Measurements from ENCODE around the gene COMMD10. TPM values are rescaled to one million over a fixed set of nuclear protein-coding genes. Genes with fewer than 3 reads are reported as not detected.

COMMD10 gene
- total and polyA plus RNA-seq, 10 donors = 16.6 to 55.4 (median 42.9) TPM

DNA sequence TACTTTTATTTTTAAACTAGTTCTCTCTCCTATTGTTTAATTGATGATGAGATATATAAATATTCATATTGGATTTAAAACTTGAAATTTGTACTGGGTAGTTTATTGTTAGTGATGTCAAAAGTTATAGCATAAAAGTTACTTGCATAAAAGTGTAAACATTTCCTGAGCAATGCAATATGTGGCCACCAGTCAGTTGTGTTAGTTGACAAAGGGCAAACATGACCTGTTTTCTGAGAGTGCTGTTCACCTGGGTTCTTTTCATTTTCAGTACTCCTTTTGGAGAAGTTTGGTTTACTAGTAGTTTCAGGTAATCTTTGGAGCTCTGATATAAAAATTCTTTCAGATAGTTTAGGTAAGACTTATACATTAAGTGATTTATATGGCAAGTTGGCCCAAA is 69.4 kb downstream of the COMMD10 start:
- Histone ChIP-seq H3K27me3 (replicated peaks in 1 of 7) (no peaks in the 10 kb centered on the region), H3K9me3 (peaks cover 0 to 3% (median 0%) of the 10 kb centered on the region in 8 donors), H3K36me3 (no peaks in the 10 kb centered on the region), H3K4me3 (no peak overlapping the region), H3K4me1 (peaks cover 0 to 14% (median 5%) of the 10 kb centered on the region in 6 donors), H3K27ac (no peak overlapping the region)
- no peak for DNase-seq
- TF ChIP-seq, protein P1, sequence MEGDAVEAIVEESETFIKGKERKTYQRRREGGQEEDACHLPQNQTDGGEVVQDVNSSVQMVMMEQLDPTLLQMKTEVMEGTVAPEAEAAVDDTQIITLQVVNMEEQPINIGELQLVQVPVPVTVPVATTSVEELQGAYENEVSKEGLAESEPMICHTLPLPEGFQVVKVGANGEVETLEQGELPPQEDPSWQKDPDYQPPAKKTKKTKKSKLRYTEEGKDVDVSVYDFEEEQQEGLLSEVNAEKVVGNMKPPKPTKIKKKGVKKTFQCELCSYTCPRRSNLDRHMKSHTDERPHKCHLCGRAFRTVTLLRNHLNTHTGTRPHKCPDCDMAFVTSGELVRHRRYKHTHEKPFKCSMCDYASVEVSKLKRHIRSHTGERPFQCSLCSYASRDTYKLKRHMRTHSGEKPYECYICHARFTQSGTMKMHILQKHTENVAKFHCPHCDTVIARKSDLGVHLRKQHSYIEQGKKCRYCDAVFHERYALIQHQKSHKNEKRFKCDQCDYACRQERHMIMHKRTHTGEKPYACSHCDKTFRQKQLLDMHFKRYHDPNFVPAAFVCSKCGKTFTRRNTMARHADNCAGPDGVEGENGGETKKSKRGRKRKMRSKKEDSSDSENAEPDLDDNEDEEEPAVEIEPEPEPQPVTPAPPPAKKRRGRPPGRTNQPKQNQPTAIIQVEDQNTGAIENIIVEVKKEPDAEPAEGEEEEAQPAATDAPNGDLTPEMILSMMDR (IDR thresholded peaks at IDR 0.05 in 8 of 11, conservative IDR thresholded peaks at IDR 0.05 in 3 of 11) = no peak
- no peak for TF ChIP-seq POLR2A (IDR thresholded peaks at IDR 0.05)
- intact Hi-C loops (cut with DNase I; ENCODE audit: low total_unique reads) = no loop called here

DNA sequence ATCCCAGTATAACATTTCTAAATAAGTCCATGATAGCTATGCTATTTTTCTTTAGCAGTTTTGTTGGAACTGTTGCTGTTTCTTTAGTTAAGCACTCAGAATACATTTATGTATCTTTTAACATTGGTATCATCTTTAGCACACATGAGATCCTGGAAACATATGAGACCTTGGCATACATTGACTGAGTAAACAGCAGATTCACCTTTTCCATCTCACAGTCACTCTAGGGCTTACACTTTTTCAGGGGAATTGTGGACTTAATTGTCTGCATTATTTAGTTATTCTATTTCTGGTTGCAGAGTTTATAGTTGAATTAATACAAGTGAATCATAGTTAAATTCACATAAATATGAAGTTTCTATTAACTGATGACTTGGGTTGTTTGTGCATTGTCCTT is 70.1 kb downstream of the COMMD10 start:
- H3K27ac ChIP-seq = no peak overlapping the region
- H3K27me3 ChIP-seq (replicated peaks in 1 of 7) = no peaks in the 10 kb centered on the region
- H3K4me1 ChIP-seq = peaks cover 0 to 19% (median 5%) of the 10 kb centered on the region in 6 donors
- intact Hi-C loops (cut with DNase I; ENCODE audit: low total_unique reads) = no loop called here
- no peak for DNase-seq
- H3K9me3 ChIP-seq = peaks cover 0 to 3% (median 0%) of the 10 kb centered on the region in 8 donors
- no peak for TF ChIP-seq POLR2A (IDR thresholded peaks at IDR 0.05)
- TF ChIP-seq, protein P1 (IDR thresholded peaks at IDR 0.05 in 8 of 11, conservative IDR thresholded peaks at IDR 0.05 in 3 of 11) = no peak
- no peak for TF ChIP-seq POLR2AphosphoS5 (IDR thresholded peaks at IDR 0.05)
- H3K4me3 ChIP-seq = no peak overlapping the region
- H3K36me3 ChIP-seq = no peaks in the 10 kb centered on the region

DNA sequence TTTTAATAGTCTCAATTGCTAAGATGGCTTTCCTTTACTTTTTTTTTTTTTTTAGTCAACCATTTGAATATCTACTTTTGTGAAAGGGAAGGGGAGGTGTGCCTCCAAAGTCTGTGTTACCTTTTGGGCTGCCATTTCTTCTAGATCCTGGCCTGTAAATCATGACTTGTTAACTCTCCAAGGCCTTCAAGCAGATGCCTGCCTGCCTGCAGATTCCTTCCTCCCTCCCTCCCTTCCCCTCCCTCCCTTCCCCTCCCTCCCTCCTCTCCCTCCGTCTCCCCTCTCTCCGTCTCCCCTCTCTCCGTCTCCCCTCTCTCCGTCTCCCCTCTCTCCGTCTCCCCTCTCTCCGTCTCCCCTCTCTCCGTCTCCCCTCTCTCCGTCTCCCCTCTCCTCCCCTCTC is 73.1 kb downstream of the COMMD10 start:
- Histone ChIP-seq H3K4me3 (no peak overlapping the region), H3K4me1 (peaks cover 0 to 18% (median 7%) of the 10 kb centered on the region in 6 donors), H3K36me3 (no peaks in the 10 kb centered on the region), H3K27ac (no peak overlapping the region), H3K9me3 (no peaks in the 10 kb centered on the region), H3K27me3 (replicated peaks in 1 of 7) (no peaks in the 10 kb centered on the region)
- TF ChIP-seq POLR2AphosphoS5 (IDR thresholded peaks at IDR 0.05) = no peak
- TF ChIP-seq, protein P1 (IDR thresholded peaks at IDR 0.05 in 8 of 11, conservative IDR thresholded peaks at IDR 0.05 in 3 of 11) = no peak
- TF ChIP-seq POLR2A (IDR thresholded peaks at IDR 0.05) = no peak
- WGBS, 5 donors = 84 to 100% (median 95%) methylated on average over 2 to 6 of the region's 8 CpGs
- intact Hi-C loops (cut with DNase I; ENCODE audit: low total_unique reads) = no loop called here
- DNase-seq = no peak

DNA sequence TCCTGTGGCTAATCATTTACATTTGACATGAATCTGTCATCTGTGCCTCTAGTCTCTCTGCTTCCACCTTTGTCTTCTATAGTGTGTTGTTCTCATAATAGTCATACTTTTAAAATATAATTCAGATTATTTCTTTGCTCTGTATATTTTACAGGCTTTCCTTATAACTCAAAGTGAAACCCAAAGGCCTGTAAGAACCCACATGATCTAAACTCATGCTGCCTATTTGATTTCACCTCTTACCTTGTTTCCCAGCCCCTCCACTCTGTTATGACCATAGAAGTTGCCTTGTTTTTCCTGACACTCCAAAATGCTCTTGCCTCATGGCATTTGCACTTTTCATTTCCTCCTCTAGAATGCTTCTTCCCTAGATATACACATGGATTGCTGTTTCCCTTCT is 74.2 kb downstream of the COMMD10 start:
- TF ChIP-seq, protein P1 (IDR thresholded peaks at IDR 0.05 in 8 of 11, conservative IDR thresholded peaks at IDR 0.05 in 3 of 11) = no peak

More for the DNA sequence above, 74.2 kb downstream of the COMMD10 start:
- Histone ChIP-seq H3K4me3 (no peak overlapping the region), H3K4me1 (peaks cover 0 to 18% (median 5%) of the 10 kb centered on the region in 6 donors), H3K36me3 (peaks cover 0 to 4% (median 0%) of the 10 kb centered on the region in 6 donors), H3K27me3 (replicated peaks in 1 of 7) (no peaks in the 10 kb centered on the region), H3K9me3 (no peaks in the 10 kb centered on the region), H3K27ac (no peak overlapping the region)
- intact Hi-C loops (cut with DNase I; ENCODE audit: low total_unique reads) = no loop called here
- DNase-seq = no peak
